Activated CD4-positive, CD25-positive, alpha-beta regulatory T cell (primary cell): Measurements from ENCODE around the gene GTPBP4.
"Not testable (repeated sequence)": the region's sequence is repeated elsewhere in the genome, so short reads cannot be mapped to it uniquely, and the experiment has no call there.

Experiments
- DNase-seq, 4 experiments: peaks; one replicate each; lab custom pipeline; 2025; lab: John Stamatoyannopoulos, UW

GTPBP4 gene

DNA sequence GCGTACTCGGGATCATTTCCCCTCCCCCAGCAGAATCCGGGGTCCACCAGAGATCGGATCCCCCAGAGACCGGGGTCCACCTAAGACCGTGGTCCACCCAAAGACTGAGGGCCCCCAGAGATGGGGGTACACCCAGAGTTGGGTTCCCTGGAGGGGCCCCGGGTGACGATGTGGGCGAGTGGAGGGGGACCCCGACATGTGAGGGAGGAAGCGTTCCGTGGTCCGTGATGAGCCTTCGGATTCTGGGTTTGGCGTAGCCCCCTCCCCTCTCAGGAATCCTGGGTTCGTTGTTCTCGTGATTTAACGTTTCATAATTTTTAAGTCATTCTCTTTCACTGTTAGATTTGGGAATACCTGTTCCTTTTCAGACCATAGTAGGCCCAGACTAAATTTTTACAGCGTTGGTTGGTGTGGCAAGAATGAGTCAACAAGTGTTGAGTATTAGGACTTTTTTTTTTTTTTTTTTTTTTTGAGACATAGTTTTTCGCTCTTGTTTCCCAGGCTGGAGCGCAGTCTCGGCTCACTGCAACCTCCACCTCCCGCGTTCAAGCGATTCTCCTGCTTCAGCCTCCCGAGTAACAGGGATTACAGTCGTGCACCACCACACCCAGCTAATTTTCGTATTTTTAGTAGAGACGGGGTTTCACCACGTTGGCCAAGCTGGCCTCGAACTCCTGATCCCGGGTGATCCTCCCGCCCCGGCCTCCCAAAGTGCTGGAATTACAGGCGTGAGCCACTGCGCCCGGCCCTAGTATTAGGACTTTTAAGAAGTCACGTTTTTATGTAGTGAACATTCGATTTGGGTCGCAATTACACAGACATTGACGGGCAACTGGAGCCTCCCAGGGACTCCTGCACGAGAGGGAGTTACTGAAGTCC is 672 bp downstream of the GTPBP4 start:
- DNase-seq, result no peak

DNA sequence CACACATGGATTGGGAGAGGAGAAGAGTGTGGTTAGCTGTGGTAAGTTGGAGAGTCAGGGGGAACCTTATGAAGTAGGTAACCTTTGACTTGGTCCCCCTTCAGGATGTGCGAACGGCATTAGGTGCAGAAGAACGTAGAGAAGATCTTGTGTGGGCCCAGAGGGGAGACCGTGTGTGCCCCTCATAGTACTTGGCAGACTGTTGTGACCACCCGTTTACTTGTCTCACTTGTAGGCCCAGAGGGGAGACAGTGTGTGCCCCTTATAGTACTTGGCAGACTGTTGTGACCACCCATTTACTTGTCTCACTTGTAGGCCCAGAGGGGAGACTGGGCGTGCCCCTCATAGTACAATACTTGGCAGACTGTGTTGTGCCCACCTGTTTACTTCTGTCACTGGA is 2.6 kb downstream of the GTPBP4 start:
- DNase-seq, result no peak

DNA sequence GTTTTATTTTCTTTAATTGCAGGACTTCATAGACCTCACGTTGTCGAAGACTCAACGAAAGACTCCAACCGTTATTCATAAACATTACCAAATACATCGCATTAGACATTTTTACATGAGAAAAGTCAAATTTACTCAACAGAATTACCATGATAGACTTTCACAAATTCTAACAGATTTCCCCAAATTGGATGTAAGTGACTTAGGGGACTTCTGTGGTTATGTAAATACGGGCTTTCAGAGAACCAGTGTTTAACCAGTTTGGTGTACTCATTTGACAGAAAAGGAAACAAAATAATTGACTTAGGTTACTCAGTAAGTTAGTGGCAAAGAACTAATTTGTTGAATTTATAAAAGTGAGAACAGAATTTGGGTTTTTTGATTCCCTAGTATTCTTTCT is 4.2 kb downstream of the GTPBP4 start:
- DNase-seq, result no peak

DNA sequence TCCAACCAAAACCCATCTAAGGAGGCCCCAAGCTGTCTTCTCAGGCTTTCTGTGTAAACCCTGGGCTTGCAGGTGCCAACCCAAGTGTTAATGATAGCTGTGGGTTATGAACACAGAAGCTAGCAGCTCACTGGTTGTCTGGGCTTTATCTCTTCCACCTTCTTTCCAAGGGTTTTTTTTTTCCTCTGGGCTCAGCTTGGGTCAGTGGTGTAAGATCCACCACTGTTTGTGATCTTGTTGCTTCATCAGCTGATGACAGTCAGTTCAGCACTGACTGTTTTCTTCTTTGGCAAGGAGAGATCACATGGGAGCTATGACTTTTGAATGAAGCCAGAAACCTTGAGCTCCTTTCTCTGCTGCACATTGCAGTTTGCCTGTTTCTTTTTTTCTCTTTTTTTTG is 4.6 kb downstream of the GTPBP4 start:
- DNase-seq, result no peak

DNA sequence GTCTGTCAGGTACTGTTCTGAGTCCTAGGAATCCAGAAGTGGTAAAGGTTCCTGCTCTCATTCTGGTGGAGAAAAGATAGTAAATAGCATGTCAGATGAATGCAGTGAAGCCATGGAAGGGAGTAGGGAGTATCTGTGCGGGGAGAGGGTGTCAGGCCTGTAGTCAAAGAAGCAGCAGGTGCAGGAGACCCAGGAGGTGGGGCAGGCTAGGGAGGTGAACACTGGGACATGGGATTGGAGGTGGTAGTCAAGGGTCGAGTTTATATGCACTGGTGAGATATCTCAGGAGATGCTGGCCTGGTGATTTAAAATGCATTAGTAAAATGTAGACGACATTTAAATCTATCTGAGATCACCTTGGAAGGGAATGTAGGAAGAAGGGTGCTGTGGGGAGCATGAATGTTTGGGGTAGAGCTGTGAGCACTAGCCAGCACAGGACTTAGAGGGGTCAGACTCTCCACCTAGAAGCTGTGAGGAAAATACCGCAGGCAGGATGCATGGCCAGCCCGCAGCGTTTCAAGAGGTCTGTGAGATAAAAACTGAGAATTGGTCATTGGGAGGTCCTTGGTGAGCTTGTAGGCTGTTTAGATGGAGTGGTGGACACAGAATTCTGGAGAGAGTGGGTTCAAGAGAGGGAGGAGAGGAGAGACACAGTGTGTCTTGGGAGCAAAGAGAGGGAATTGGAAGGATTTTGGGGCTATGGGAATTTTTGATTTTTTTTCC is 6.8 kb downstream of the GTPBP4 start:
- DNase-seq, result no peak

DNA sequence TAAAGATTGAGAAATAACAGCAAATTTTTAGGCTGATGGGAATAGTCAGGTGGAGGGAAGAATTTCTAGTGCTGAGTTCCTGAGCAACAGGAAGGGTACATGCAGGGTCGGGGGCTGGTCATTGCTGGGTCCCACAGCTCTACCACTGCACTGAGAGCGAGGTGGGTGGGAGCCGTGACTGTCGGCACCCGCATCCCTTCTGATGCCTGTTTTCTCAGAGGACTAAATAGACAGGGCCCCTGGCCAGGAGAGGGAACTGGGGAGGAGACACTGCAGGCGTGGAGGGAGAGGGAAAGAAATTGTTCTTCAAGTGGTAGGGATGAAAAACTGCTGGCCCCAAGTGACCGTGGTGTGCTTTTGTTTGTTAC is 7.3 kb downstream of the GTPBP4 start:
- DNase-seq, result no peak

DNA sequence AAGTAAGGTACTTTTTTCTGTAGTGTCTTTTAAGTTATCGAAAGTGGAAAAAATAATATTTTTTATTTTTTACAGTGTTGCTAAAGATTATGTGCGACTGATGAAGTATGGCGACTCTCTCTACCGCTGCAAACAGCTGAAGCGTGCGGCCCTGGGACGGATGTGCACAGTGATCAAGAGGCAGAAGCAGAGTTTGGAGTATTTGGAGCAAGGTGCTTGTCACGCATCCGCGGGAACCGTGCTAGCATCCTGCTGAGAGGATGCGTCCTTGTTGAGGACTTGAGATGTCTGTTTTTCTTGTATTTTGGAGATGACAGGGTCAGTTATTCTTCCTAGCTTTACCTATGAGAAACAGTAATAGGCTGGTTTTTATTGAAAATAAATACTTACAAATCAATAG is 7.8 kb downstream of the GTPBP4 start:
- no peak for DNase-seq

DNA sequence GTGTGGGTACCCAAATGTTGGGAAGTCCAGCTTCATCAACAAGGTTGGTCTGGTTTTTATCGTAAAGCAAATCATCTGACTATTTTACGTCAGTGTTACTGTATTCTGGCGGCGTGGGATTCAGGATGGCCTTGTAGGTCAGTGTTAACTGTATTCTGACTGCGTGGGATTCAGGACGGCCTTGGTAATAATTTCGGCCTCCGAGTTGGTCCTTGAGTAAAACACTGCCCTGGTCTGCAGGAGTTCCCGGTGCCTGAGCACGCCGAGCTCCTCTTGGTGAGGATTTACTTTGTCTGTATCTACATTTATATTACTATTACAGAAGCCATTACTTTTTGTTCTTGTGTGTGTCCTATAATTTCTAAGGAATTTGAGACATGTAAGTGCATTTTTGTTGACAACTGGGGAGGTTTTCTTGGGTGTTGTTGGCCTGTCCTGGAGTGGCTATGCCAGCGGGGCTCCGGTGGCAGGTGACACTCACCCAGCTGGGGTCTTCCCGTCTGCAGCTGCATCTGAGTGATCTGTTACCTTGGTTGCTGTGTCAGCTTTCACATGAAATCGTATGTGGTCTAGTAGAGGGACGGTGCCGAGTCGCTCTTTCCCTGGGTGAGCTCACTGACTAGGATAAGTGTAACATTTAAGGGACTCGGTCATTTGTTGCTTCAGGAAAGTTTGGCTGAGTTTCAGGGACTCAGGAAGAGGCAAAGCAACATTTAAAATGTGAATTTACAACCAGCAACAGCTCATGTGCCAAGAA is 9.2 kb downstream of the GTPBP4 start:
- no peak for DNase-seq

DNA sequence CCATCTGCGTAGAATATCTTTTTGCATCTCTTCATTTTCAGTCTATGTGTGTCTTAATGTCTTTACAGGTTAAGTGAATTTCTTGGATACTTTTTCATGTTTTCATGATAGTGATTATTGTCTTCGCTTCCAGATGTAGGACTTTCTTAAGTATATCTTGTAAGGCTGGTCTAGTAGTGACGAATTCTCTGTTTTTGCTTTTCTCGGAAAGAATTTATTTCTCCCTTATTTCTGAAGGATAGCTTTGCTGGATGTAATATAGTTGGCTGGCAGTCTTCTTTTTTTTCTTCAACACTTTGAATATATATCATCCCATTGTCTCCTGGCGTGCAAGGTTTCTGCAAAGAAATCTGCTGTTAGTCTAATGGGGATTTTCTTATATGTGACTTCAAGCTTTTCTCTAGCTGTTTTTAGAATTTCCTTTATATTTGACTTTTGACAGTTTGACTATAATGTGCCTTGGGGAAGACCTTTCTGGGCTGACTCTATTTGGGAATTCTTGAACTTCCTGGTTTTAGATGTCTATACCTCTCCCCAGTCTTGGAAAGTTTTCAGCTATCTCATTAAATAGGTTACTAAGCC is 14.3 kb downstream of the GTPBP4 start:
- no peak for DNase-seq

DNA sequence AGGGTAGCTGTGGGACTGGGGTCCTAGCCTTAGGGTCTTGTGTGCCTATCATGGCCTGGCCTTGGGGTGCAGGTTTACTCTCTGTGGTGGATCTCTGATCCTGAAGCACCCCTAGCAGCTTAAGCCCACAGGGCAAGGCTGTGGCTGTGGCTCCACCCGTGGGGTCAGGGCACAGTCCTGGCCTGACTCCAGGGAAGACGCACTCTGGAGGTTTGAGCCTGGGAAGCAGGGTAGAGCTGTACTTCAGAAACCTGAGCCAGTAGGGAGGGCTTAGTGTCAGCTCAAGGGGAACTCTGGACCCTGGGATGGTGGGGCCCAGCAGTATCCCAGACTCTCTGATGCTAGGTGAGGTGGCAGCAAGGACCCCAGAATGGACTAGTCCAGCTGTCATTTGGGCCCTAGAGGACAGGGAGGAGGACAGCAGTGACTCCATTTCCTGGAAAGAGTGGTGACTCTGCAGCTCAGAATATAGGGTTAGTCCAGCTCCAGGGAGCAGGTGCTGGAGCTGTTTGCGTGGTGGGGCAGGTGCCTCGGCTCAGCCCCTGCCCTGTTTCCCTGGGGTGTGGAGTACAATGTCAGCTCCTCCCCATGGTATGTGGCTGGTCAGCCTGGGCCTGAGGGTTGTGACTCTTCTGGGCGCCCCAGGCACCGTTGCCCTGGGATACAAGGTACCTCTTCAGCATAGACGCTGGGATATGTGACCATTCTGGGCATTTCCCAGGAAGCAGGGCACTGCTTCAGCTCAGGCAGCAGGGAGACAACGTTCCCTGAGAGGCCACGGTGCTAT is 15.8 kb downstream of the GTPBP4 start:
- DNase-seq, result no peak

DNA sequence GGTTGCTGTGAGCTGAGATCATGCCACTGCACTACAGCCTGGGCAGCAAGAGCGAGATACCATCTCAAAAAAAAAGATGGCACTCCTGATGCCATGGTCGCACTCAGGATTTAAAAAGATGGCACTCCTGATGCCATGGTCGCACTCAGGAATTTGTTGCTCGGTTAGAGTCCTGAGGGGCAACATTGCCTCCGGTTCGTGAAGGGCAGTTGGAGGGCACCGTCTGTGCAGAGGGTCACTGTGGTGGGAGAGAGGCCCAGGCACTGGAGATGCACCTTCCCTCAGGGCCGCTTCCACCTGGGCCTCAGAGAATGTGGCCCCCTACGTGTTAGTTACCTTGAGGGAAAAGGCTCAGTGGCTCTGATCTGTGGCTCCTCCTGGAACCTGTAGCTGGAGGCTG is 18.3 kb downstream of the GTPBP4 start:
- no peak for DNase-seq

DNA sequence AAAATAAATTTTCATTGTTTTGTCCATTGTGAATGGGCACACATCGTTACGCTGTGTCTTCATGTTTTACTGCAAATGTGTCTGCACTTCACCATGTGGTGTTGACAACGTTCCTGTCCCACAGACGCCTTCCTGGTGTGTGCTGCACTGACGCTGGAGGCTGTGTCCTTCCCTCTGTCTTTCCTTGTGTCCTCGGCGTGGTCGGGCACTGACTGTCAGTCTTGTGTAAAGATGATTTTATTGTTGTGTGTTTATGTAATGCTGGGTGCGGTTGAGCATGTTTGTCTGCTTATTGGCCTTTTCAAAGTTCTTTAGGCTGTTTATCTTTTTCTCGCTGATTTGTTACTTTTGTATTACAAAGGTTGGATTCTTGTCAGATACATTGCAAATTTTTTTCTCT is 19.3 kb downstream of the GTPBP4 start:
- DNase-seq, result no peak

DNA sequence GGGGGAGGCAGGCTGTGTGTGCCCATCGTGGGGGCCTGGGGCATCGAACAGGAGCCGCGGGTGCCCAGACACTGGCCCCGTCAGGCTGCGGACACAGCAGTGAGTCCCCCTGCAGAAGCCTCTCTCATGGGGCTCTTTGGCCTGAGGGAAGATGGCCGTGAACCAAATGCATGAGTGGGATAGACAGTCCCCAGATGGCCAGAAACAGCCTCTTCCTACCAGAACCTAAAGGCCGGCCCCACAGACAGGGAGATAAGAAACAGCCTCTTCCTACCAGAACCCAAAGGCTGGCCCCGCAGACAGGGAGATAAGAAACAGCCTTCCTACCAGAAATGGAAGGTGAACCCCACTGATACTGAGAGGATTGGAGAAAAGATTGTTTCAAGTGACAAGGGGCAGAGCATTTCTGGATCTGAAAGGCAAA is 20.8 kb downstream of the GTPBP4 start:
- DNase-seq, result no peak

DNA sequence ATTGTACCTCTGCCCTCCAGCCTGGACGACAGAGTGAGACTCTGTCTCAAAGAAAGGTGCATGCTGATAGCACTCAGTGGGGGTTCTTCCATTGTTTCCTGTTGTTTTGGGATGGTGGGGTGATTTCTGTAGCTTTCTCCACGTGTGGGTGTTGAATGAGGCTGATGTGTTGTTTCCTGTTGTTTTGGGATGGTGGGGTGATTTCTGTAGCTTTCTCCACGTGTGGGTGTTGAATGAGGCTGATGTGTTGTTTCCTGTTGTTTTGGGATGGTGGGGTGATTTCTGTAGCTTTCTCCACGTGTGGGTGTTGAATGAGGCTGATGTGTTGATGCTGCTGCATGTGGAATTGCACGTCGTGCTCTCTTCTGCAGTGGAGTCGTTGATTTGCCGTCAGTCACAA is 21.7 kb downstream of the GTPBP4 start:
- DNase-seq, result not testable (repeated sequence)

DNA sequence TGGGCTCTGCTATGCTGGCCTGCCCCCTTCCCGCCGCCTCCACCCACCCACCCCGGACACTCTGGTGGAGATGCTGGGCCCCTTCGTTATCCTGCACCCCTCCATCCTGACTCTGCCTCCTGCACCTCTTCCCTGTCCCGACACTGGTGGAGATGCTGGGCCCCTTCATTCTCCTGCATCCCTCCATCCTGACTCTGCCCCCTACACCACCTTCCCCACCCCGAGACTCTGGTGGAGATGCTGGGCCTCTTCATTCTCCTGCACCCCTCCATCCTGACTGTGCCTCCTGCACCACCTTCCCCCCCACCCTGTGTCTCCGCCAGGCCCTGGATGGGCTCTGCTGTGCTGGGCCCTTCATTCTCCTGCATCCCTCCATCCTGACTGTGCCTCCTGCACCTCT is 22.5 kb downstream of the GTPBP4 start:
- DNase-seq, result no peak

DNA sequence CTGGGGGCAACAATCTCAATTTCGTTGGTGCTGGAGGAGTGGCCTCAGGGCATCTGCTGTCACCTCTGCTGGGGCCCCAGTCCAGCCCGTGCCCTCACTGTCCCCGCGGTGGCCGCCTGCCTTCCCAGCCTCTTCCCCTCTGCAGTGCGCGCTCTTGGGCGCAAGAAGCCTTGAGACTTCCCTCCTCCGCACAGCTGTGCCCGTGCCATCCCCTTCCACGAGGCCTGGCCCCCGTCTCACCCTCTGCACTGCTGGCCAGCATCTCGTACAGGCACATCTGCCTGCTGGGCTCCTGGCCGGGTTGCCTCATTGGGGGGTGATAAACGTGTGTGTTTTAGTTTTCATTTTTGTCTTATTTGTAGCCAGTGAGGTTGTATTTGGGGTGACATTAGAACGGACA is 23.5 kb downstream of the GTPBP4 start:
- no peak for DNase-seq

DNA sequence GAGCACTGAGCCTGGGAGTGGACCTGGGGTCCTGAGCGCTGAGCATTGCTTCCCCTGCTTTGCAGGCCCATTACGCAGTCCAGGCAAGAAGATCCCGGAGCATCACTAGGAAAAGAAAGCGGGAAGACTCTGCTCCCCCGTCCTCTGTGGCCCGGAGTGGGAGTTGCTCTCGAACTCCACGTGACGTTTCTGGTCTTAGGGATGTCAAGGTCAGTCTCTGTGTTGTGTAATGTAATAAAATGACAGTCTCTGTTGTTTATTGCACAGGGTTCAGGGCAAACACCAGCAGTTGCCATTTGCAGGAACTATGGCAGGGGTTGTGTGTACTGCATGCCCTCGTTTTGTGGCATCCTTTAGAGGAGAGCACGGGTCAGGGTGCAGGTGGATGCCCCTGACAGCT is 27.5 kb downstream of the GTPBP4 start:
- no peak for DNase-seq

DNA sequence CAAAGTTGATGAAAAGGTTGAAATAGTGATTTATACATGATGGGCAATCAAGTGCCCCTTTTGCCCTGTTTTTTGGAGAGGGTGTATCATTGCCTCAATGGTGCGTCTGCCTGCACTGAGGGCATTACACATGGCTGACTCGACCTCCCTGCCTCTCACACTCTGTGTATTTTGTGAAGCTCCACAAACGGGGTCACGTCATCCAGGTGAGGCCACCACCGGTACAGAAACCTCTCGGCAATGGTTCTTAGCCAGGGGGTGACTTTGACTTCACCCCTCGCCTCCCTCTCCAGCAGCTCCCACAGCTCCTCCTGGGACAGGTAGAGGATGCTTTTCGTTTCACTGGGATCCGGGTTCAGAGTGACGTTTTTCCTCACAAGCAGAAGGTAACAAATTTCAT is 31.1 kb downstream of the GTPBP4 start:
- no peak for DNase-seq

DNA sequence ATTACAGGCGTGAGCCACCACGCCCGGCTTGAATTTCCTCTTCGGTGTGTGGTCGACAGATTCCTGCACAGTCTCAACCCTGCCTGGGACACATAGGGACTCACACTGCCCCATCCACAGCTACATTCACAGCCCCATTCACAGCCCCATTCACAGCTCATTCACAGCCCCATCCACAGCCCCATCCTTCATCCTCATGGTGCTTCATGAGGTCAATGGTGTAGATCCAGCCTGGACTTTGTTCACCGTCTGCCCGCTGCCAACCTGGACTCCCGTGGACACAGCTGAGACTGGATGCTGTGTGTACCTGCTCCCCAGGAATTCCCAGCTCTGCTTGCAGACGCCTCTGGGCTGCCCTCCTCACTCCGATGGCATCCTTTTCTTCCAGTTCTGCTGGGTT is 32.2 kb downstream of the GTPBP4 start:
- DNase-seq, result no peak

DNA sequence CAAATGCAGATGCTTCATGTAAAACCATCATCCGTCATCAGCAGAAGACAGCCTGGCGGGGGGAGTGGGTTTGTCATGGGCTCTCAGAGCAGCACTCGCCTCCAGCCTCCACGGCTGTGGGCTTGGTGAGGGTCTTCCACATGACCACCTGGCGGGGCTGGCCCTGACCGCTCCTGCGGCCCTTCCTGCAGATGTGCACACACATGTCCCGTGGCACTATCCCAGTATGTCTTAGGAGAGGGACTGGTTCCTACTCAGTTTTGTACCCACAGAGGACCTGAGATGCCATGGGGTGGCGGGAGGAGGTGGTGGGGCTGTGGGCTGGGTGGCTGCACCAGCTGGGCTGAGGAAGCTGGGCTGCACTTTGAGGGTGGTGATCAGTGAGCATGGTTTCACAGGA is 32.7 kb downstream of the GTPBP4 start:
- DNase-seq, result no peak

DNA sequence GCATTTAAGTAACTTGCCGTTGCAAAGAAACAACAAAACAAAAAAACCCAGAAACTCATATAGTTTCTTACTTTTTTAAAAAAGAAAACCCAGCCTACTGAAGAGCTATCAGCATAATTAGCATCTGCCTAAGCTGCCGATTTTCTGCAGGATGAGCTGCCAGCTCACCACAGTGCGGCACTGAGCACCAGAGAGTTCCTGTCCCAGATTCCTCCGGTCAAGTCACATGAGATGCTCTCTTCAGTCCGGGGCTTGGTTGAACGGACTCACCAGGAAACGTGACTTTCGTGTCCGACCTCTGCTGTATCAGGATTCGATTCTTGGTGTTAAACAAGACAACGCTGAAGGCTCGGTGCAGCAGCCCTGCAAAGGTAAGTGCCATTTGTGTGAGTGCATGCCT is 34.2 kb downstream of the GTPBP4 start:
- no peak for DNase-seq

DNA sequence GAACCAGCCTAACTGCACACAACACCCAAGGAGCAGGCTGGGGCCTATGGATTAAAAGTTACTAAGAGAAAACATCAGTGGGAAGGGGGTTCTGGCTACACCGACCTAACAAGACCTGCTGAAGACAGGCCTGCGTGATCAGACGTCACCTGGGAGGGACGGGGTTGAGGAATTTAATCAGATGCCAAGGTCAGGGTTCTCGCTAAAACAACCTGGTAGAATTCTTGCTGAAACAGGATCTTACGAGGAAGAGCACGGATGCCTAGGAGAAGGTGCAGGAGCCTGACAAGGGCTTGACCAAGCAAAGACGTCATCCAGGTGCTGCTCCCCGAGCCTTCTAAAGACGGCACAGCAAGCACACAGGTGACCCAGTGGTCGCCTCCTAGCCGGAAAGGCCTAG is 35.9 kb downstream of the GTPBP4 start:
- no peak for DNase-seq
